GM12878 (cell line): ENCODE data around the gene LMCD1.

ENCODE experiments used
- EZH2 ChIP-seq: IDR thresholded peaks from 2 replicates; pipeline ENCODE4 v1.6.1; 2012; ENCODE audit warnings: low read depth, mild to moderate bottlenecking, control low read depth, inconsistent platforms, low read length, borderline replicate concordance; ENCODE audit not compliant: control insufficient read depth
- POLR2A ChIP-seq: IDR thresholded peaks from 2 replicates; pipeline ENCODE4 v1.6.1; 2011; ENCODE audit warnings: low read depth, mild to moderate bottlenecking, low read length
- POLR2AphosphoS5 ChIP-seq: IDR thresholded peaks from 2 replicates; pipeline ENCODE4 v1.6.1; 2011; ENCODE audit warnings: mild to moderate bottlenecking, low read length, inconsistent platforms
- SMC3 ChIP-seq: IDR thresholded peaks from 2 replicates; pipeline ENCODE4 v1.6.1; 2011; ENCODE audit warnings: low read length, improper control_type of control experiment, borderline replicate concordance
- TAF1 ChIP-seq: IDR thresholded peaks from 2 replicates; pipeline ENCODE4 v1.6.1; 2011; ENCODE audit warnings: mild to moderate bottlenecking, low read depth, low read length, borderline replicate concordance
- ZBTB33 ChIP-seq: fragments of 450-650 bp; IDR thresholded peaks from 2 replicates; pipeline ENCODE4 v1.6.1; 2017; ENCODE audit warnings: mild to moderate bottlenecking

GRCh38 chr3:8491271-8492144, 10.1 kb upstream of the LMCD1 start:
- TF ChIP-seq EZH2 (no peak), POLR2A (no peak), ZBTB33 (no peak), SMC3 (no peak), TAF1 (no peak), POLR2AphosphoS5 (no peak)
